HG03066 (cell line): ENCODE measurements around the gene ISOC1.
A peak's percentile ranks its signal among the peaks of the same experiment; 100 is the strongest.

ENCODE experiments used
- ATAC-seq: cut with Tn5 transposase; IDR thresholded peaks from one replicate; pipeline ENCODE4 v1.9.1; 2021; ENCODE audit warnings: low read depth; ENCODE audit not compliant: unreplicated experiment

ISOC1 gene

GRCh38 chr5:129094924-129095899, 663 bp downstream of the ISOC1 start:
- ATAC-seq: peak; percentile 57

DNA sequence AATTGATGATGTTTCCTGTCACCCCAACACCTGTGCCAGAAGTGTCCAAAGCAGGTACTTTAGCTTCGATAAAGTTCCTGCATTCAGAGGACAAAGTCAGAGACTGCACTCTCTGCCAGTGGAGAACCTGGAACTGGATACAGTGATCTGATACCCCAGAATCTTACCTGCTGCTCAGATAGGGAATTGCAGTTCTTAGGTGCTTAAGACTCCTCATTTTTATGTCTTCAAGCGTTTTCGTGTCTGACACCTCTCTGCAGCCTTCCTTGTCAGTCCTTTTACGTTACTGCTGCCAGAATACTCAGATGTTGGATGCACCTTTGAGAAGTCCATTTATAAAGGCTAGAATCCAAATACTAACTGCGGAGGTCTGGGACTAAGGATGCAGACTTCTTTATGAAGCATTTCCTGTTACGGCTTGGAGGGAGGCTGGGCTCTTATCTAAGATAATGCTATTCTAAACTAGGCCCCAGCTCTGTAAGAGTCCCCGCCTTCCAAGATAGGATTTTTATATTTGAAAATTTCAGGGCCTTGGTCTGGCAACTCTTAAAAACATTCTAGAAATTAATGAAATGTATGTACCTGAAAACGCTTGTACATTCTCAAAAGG, 1.9 kb downstream of the ISOC1 start:
- no peak for ATAC-seq

DNA sequence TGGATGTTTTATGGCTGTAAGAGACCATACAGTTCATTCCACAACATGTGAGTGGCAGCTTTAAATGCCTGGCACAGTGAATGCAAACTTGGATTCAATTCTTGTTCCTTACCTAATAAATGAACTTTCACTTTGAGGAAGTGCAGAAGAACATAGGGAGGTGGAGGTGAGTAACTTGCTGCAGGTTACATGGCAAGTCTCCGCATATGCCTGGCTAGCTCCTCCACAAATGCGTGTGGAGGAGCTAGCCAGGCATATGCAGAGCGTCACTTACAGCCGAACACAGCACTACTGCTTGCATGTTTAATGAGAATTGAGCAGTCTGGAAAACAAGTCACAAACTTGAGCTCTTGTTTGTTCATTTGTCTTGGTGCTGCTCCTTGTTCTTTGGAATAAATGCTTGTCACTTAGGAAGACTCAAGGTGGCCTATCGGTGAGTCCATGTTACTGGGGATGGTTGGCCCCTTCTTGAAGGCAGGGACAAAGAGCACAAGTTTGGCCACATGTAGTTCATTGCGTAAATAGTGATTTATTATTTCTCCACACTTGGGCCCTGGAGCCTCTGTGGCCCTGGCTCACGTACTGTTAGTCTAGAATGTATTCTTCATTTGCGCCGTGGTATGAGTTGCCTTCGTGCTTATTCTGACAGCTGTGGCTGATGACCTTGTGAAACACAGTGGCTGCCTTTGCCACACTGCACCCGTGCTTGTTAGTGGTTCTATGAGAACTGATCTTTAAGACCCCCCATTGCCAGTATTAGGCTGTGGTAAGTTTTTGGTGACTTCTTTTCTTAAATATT, 3.1 kb downstream of the ISOC1 start:
- no peak for ATAC-seq

DNA sequence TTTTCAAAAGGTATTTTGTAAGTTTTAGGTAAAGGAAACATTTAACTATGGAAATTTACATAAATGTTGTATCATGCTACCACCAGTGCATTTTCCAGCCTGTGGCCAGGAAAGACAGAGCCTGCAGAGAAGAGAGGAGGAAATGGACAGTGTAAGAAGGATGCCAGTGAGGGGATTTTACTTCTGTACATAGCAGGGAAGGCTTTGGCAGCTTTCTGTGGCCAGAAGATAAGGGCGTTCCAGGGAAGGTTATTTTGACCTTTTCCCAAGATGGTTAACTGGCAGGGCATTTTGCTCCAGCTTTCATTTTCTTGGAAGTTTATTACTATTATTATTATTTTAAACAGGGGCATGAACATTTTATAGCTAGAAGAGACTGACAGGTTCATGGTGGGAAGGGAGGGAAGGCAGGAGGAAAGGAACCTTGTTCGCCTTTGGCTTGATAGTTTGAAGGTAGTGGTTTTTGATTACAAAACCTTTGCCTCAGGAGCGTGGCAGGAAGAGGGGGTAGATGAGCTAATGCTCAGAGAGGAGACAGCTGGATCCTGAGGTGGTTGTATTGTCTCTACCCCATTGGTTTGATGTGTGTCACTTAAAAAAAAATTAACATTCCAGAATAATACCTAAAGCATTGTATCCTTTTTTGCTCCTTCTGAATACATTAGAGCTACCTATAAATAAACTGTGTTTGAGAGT, 4.1 kb downstream of the ISOC1 start:
- no peak for ATAC-seq

GRCh38 chr5:129099184-129099569, 4.6 kb downstream of the ISOC1 start:
- no peak for ATAC-seq

GRCh38 chr5:129101794-129102193, 7.2 kb downstream of the ISOC1 start:
- no peak for ATAC-seq

DNA sequence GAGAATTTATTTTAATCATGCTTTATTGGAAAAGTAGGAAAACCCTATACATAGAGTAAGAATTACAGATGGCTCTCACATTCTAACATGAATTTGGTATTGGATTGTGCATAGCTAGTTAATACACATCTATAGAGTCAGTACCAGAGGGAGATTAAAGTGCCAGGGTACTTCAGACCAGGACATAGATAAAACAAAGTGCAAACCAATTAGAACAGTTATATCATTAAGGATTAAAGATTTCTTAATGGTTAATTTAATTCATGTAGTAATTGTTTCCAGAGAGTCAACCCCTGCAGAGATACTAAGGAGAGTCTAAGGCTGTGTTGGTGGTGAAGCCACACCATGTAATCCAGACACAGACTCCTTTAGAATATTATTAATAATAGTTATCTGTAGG, 8.8 kb downstream of the ISOC1 start:
- ATAC-seq: no peak

GRCh38 chr5:129104915-129105455, 10.4 kb downstream of the ISOC1 start:
- ATAC-seq: no peak

DNA sequence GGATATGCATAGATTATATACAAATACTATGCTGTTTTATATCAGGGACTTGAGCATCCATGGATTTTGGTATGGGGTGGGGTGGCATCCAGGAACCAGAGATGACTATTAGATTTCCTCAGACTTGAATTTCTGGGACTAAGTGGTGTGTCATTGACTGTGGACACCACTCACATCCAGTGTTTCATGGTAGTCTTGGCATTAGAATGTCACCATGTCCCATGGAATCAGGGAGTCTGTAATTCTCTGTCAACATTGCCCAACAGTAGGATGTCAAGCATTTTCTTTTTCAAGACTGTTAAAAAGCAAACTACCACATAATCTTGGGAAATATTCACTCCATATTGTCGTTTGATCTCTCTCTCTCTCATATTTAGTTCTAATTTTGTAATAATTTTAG, 13.1 kb downstream of the ISOC1 start:
- no peak for ATAC-seq

GRCh38 chr5:129110742-129111141, 16.2 kb downstream of the ISOC1 start:
- no peak for ATAC-seq

- ATAC-seq: no peak
Observed at GRCh38 chr5:129111351-129111750, 16.8 kb downstream of the ISOC1 start.

- ATAC-seq: no peak
Observed at GRCh38 chr5:129112295-129112694, 17.7 kb downstream of the ISOC1 start.

DNA sequence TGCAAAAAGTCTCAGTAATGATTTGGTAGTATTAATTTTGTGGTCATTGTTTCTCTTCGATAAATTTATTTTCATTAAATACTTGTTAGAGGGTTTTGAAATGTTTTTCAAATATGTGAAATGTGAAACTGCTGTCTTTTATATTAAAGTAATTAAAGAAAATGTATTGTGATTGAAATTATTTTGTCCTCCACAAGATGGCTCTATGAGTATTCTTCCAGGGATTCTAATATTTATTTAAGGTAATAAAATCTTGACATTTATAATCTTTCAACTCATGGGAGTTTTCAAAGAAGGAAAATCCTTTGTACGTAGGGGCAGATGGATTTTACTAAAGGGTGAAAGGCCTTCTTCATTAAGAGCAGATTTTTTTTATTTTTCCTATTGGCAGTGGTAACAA, 19.3 kb downstream of the ISOC1 start:
- no peak for ATAC-seq

GRCh38 chr5:129114539-129115193, 20.1 kb downstream of the ISOC1 start:
- ATAC-seq: no peak

DNA sequence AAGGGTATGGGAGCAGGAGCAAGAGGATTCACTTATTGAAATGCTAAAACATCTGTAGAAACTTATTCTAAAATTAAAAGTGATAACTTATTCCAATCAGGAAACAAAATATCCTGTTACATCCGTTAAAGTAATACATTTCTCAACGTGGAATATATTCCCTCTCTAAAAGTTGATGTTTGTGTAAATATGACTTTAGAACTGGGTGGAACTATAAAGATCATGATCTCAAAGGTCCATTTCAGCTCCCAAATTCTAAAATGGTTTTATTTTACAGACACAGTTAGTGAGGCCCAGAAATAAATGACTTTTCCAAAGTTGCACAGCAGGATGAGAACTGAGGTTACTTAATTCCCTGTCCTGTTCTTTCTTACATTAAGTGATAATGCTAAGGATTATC, 21.1 kb downstream of the ISOC1 start:
- no peak for ATAC-seq

DNA sequence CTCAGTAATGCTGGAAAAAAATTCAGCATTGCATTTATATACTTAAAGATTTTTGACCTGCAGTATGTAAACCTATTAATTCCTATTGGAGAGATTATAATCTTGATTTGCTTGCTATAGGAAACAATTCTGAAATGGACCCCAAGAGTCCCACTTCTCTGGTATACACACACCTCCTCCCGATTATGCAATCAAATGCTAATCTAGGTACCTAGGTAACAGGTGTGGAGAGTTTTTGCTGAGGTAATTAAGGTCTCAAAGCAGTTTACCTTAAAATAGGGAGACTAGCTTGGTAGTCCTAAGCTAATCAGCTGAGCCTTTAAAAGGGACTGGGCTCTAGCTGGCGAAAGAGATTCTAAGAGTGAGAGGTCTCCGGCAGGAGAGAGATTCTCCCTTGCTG, 22.2 kb downstream of the ISOC1 start:
- ATAC-seq: no peak

GRCh38 chr5:129118405-129118804, 23.9 kb downstream of the ISOC1 start:
- ATAC-seq: no peak

DNA sequence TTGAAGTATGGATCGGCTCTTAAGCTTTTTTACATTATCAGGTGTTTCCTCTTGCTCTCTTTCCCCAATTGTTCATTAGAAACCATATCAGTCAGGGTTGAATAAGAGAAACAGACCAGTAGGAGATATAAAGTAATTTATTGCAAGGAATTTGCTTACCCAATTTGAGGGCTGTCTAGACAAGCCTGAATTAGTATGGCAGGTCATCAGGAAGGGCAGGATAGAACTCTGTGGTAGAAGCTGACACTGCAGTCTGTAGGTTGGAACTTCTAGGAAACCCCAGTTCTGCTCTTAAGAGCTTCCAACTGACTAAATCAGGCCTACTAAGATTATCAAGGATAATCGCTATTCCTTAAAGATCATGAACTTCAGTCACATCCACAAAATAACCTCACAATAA, 24.3 kb downstream of the ISOC1 start:
- no peak for ATAC-seq

DNA sequence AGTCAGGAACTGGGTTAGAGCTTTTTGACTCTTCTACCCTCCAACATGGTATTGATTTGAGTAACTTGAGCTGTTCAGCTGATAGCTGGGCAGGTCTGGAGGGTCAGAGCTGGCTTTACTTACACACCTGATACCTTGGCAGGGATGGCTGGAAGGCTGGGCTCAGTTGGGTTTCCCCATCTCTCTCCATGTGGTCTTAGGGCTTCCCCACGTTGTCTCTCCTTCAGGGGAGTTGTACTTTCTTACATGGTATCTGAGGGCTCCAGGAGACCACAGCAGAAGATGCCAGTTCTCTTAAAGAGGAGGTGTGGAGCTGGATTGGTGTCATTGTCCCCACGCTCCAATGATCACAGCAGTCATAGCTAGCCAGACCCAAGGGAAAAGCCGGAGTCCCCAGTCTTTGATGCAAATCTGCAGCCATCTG, 25.6 kb downstream of the ISOC1 start:
- peak; percentile 61 for ATAC-seq

DNA sequence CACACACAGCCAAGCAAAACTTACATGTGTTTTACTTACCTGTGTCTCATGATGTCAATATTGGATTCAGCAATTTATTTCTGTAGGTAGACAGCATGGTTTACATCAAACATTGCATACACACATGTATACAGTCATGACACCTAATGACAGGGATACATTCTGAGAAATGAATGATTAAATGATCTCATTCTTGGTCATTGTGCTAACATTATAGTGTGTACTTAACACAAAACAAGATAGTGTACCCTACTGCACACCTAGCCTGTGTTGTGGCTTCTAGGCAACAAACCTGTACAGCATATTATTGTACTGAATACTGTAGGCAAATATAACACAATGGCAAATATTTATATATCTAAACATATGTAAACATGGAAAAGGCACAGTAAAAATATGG, 28.0 kb downstream of the ISOC1 start:
- ATAC-seq: no peak
